Measurements from ENCODE around the gene PDZRN3. TPM values are rescaled to one million over a fixed set of nuclear protein-coding genes. Genes with fewer than 3 reads are reported as not detected.

The PDZRN3 gene
- total and polyA plus RNA-seq, 2 experiments from 2014 or later, result 22.3 to 35.6 TPM

GRCh38 chr3:73448041-73448440 is 176.7 kb downstream of the PDZRN3 start:
- peaks cover 63% of the 10 kb centered on the region for H3K79me2 ChIP-seq (ENCODE audit: insufficient read depth)
- H3K27ac ChIP-seq, result peak overlapping the region; percentile 50
- in situ Hi-C loops (cut with MboI), result no loop called here
- no peaks in the 10 kb centered on the region for H4K20me1 ChIP-seq (ENCODE audit: insufficient read depth)
- WGBS, 2 experiments (ENCODE audit: low coverage in 1 of 2, low lambda C conversion rate in 2 of 2, missing lambda C conversion rate in 2 of 2), result 49 to 54% methylated on average over 2 of the region's 2 CpGs
- no peaks in the 10 kb centered on the region for H3K36me3 ChIP-seq (ENCODE audit: low read depth)
- peak overlapping the region; percentile 68 for H3K4me2 ChIP-seq (ENCODE audit: unreplicated experiment)
- H3K9me3 ChIP-seq (ENCODE audit: low read depth), result no peaks in the 10 kb centered on the region
- peak; percentile 73 for DNase-seq
- H3K9me2 ChIP-seq (ENCODE audit: insufficient read depth), result no peaks in the 10 kb centered on the region
- 0 out of 2 replicates have a peak overlapping the region, but pooled peaks have one; percentile 5 for H3K4me3 ChIP-seq
- no peak overlapping the region for H2AFZ ChIP-seq
- no peaks in the 10 kb centered on the region for H3F3A ChIP-seq (ENCODE audit: insufficient read depth)
- TF ChIP-seq EZH2phosphoT487 (IDR thresholded peaks at IDR 0.05; ENCODE audit: insufficient read depth, low read depth), result no peak
- TF ChIP-seq EZH2 (IDR thresholded peaks at IDR 0.05; ENCODE audit: insufficient read depth, poor library complexity, severe bottlenecking), result no peak
- peaks cover 17% of the 10 kb centered on the region for H3K4me1 ChIP-seq (ENCODE audit: insufficient read depth)
- H3K27me3 ChIP-seq (replicated peaks; ENCODE audit: insufficient read depth), result no peaks in the 10 kb centered on the region
- H3K9ac ChIP-seq, result peak overlapping the region; percentile 40

GRCh38 chr3:73447111-73447510 is 177.6 kb downstream of the PDZRN3 start:
- H3K27ac ChIP-seq, result no peak overlapping the region
- H4K20me1 ChIP-seq (ENCODE audit: insufficient read depth), result no peaks in the 10 kb centered on the region
- H3K9me2 ChIP-seq (ENCODE audit: insufficient read depth), result no peaks in the 10 kb centered on the region
- H3K4me3 ChIP-seq, result no peak overlapping the region
- no peak overlapping the region for H2AFZ ChIP-seq
- H3K9ac ChIP-seq, result no peak overlapping the region
- TF ChIP-seq EZH2phosphoT487 (IDR thresholded peaks at IDR 0.05; ENCODE audit: insufficient read depth, low read depth) (no peak), EZH2 (IDR thresholded peaks at IDR 0.05; ENCODE audit: insufficient read depth, poor library complexity, severe bottlenecking) (no peak)
- H3K4me2 ChIP-seq (ENCODE audit: unreplicated experiment), result no peak overlapping the region
- no peaks in the 10 kb centered on the region for H3K27me3 ChIP-seq (replicated peaks; ENCODE audit: insufficient read depth)
- H3K36me3 ChIP-seq (ENCODE audit: low read depth), result no peaks in the 10 kb centered on the region
- peaks cover 17% of the 10 kb centered on the region for H3K4me1 ChIP-seq (ENCODE audit: insufficient read depth)
- WGBS, 2 experiments (ENCODE audit: low coverage in 1 of 2, low lambda C conversion rate in 2 of 2, missing lambda C conversion rate in 2 of 2), result 81 to 88% methylated on average over 6 of the region's 6 CpGs
- peaks cover 62% of the 10 kb centered on the region for H3K79me2 ChIP-seq (ENCODE audit: insufficient read depth)
- no peaks in the 10 kb centered on the region for H3F3A ChIP-seq (ENCODE audit: insufficient read depth)
- H3K9me3 ChIP-seq (ENCODE audit: low read depth), result no peaks in the 10 kb centered on the region
- in situ Hi-C loops (cut with MboI), result no loop called here
- no peak for DNase-seq

GRCh38 chr3:73446467-73447110 is 178.2 kb downstream of the PDZRN3 start:
- Histone ChIP-seq H3K9ac (no peak overlapping the region), H2AFZ (no peak overlapping the region), H4K20me1 (ENCODE audit: insufficient read depth) (no peaks in the 10 kb centered on the region), H3K4me1 (ENCODE audit: insufficient read depth) (peaks cover 17% of the 10 kb centered on the region), H3K27me3 (replicated peaks; ENCODE audit: insufficient read depth) (no peaks in the 10 kb centered on the region), H3K4me2 (ENCODE audit: unreplicated experiment) (no peak overlapping the region), H3F3A (ENCODE audit: insufficient read depth) (no peaks in the 10 kb centered on the region), H3K79me2 (ENCODE audit: insufficient read depth) (peaks cover 60% of the 10 kb centered on the region), H3K9me2 (ENCODE audit: insufficient read depth) (no peaks in the 10 kb centered on the region), H3K36me3 (ENCODE audit: low read depth) (no peaks in the 10 kb centered on the region), H3K27ac (no peak overlapping the region), H3K4me3 (no peak overlapping the region), H3K9me3 (ENCODE audit: low read depth) (no peaks in the 10 kb centered on the region)
- 94 to 95% methylated on average over 10 of the region's 10 CpGs for WGBS, 2 experiments (ENCODE audit: low coverage in 1 of 2, low lambda C conversion rate in 2 of 2, missing lambda C conversion rate in 2 of 2)
- in situ Hi-C loops (cut with MboI), result no loop called here
- no peak for TF ChIP-seq EZH2 (IDR thresholded peaks at IDR 0.05; ENCODE audit: insufficient read depth, poor library complexity, severe bottlenecking)
- no peak for TF ChIP-seq EZH2phosphoT487 (IDR thresholded peaks at IDR 0.05; ENCODE audit: insufficient read depth, low read depth)
- DNase-seq, result no peak

- no peak for DNase-seq
- H3K36me3 ChIP-seq (ENCODE audit: low read depth), result no peaks in the 10 kb centered on the region
- H3K4me3 ChIP-seq, result no peak overlapping the region
- no peak for TF ChIP-seq EZH2phosphoT487 (IDR thresholded peaks at IDR 0.05; ENCODE audit: insufficient read depth, low read depth)
- TF ChIP-seq EZH2 (IDR thresholded peaks at IDR 0.05; ENCODE audit: insufficient read depth, poor library complexity, severe bottlenecking), result no peak
- peaks cover 9% of the 10 kb centered on the region for H3K4me1 ChIP-seq (ENCODE audit: insufficient read depth)
- WGBS, 2 experiments (ENCODE audit: low coverage in 1 of 2, low lambda C conversion rate in 2 of 2, missing lambda C conversion rate in 2 of 2), result 99 to 100% methylated on average over 7 of the region's 7 CpGs
- no peaks in the 10 kb centered on the region for H3K9me3 ChIP-seq (ENCODE audit: low read depth)
- H2AFZ ChIP-seq, result no peak overlapping the region
- no peaks in the 10 kb centered on the region for H3K9me2 ChIP-seq (ENCODE audit: insufficient read depth)
- H3K79me2 ChIP-seq (ENCODE audit: insufficient read depth), result peaks cover 43% of the 10 kb centered on the region
- no peaks in the 10 kb centered on the region for H3F3A ChIP-seq (ENCODE audit: insufficient read depth)
- H3K9ac ChIP-seq, result no peak overlapping the region
- no peak overlapping the region for H3K4me2 ChIP-seq (ENCODE audit: unreplicated experiment)
- no peaks in the 10 kb centered on the region for H3K27me3 ChIP-seq (replicated peaks; ENCODE audit: insufficient read depth)
- in situ Hi-C loops (cut with MboI), result no loop called here
- no peaks in the 10 kb centered on the region for H4K20me1 ChIP-seq (ENCODE audit: insufficient read depth)
- no peak overlapping the region for H3K27ac ChIP-seq
Observed at GRCh38 chr3:73442886-73443285, 181.9 kb downstream of the PDZRN3 start.
